Left lung (tissue), 10 donors: Measurements from ENCODE around the gene ARHGEF28. TPM values are rescaled to one million over a fixed set of nuclear protein-coding genes. Genes with fewer than 3 reads are reported as not detected.

Source experiments
- ATAC-seq: fragments of 200-7000 bp; cut with Tn5 transposase; one replicate; pipeline ENCODE4 v1.9.1; 2020; ENCODE audit warnings: moderate library complexity
- DNase-seq, 4 donors: peaks; one replicate each; pipeline ENCODE4 v3.0.0-alpha.2; 2013 to 2020
- H3K27ac ChIP-seq, 2 donors: fragments of 200-600 bp; sonication (generic) in 1 of 2; one replicate each; pipeline versions ENCODE4 v1.5.0 to v1.8.0; 2020 to 2021
- H3K27me3 ChIP-seq, 2 donors: fragments of 200-600 bp; sonication (generic) in 1 of 2; one replicate each; pipeline versions ENCODE4 v1.5.0 to v1.8.0; 2020 to 2021
- H3K36me3 ChIP-seq, 2 donors: fragments of 200-600 bp; sonication (generic) in 1 of 2; one replicate each; pipeline versions ENCODE4 v1.5.0 to v1.8.0; 2020 to 2021
- H3K4me1 ChIP-seq, 2 donors: fragments of 200-600 bp; one replicate each; pipeline ENCODE4 v1.8.0; 2021
- H3K4me3 ChIP-seq, 2 donors: fragments of 200-600 bp; sonication (generic) in 1 of 2; one replicate each; pipeline versions ENCODE4 v1.5.0 to v1.8.0; 2020 to 2021; ENCODE audit warnings: mild to moderate bottlenecking in 1 of 2
- H3K9me3 ChIP-seq, 2 donors: fragments of 200-600 bp; sonication (generic) in 1 of 2; one replicate each; pipeline versions ENCODE4 v1.5.0 to v1.8.0; 2020 to 2021
- CTCF ChIP-seq, 2 donors: fragments of 200-600 bp; sonication (generic) in 1 of 2; IDR thresholded peaks; one replicate each; pipeline versions ENCODE4 v1.5.0 to v1.8.0; 2021; ENCODE audit warnings: antibody characterized with exemption in 2 of 2
- intact Hi-C, 2 donors: fragments of 100-400 bp; cut with DNase I; formaldehyde crosslinking; loops; one replicate each; pipeline versions ENCODE4 v1.11.2 to v1.14.2; 2022
- polyA plus RNA-seq, 6 donors: library from polyadenylated mRNA; unstranded; fragments of 120-200 nt; gene quantifications; one replicate each; pipeline ENCODE4 v1.2.1, GENCODE V29; 2013; ENCODE audit not compliant: insufficient read length in 6 of 6
- total RNA-seq, 2 donors: library from RNA; stranded (reverse); fragmentation: NEBNext Ultra II Directional; extraction: Animal tissue kit (Norgen Biotek cat#: 25700); gene quantifications; one replicate each; pipeline ENCODE4 v1.2.1, GENCODE V29; 2021
- donor health status: DM: no; HTN: yes; CAD: no.
- donor health status: DM: no; HTN: no; CAD: no.

ARHGEF28 gene
- total and polyA plus RNA-seq, 8 donors: 8.4 to 16.4 (median 10.3) TPM

- Histone ChIP-seq H3K4me3 (no peak overlapping the region), H3K36me3 (no peaks in the 10 kb centered on the region), H3K4me1 (no peaks in the 10 kb centered on the region), H3K27me3 (no peaks in the 10 kb centered on the region), H3K9me3 (no peaks in the 10 kb centered on the region), H3K27ac (no peak overlapping the region)
- intact Hi-C loops: no loop called here
- ATAC-seq (no peak), DNase-seq (no peak)
- no peak for TF ChIP-seq CTCF (IDR thresholded peaks at IDR 0.05)
These were observed 297.0 kb downstream of the ARHGEF28 start for GRCh38 chr5:73922875-73923557.

DNA sequence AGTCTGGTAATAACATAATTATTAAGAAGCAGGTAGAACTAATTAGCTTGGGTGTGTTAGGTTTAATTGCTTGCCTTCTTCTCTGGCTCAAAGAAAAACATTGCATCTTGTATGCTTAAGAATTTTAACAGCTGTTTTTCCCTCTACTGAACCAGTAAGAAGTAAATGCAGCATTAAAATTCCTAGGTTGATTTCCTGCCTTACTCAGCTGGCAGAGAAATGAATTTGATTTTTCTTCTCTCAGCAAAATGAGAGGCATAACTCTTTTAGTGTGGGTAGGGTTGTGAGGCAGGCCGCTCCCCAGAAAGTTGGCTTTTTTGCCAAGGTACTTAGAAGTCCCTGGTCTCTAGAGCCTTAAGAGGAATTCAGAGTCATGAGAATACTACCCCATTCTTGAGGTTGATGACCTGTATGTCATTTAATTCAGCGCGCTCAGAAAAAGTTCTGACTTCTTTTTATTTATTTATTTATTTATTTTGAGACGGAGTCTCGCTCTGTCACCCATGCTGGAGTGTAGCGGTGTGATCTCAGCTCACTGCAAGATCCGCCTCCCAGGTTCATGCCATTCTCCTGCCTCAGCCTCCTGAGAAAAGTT lies 302.6 kb downstream of the ARHGEF28 start:
- ATAC-seq (no peak), DNase-seq (no peak)
- Histone ChIP-seq H3K4me1 (no peaks in the 10 kb centered on the region), H3K36me3 (no peaks in the 10 kb centered on the region), H3K27ac (no peak overlapping the region), H3K9me3 (no peaks in the 10 kb centered on the region), H3K27me3 (no peaks in the 10 kb centered on the region), H3K4me3 (no peak overlapping the region)
- intact Hi-C loops: no loop called here
- no peak for TF ChIP-seq CTCF (IDR thresholded peaks at IDR 0.05)

DNA sequence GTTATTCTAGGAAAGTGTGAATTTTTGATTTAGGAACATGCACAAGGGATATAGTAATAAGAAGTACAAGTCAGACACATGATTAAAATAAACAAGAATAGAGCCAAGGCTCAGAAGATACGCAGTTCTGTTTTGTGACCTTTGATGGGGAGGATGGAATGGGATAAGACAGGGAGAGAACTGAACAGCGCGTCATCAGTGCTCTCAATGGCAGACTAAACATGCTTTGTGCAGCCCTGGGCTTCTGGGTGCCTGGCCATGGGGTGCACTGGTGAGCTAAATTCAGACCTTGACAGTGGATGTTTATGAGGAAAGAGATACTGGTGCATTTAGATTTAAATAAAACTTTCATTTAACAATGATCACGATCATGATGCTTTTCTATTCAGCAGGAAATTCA lies 309.7 kb downstream of the ARHGEF28 start:
- Histone ChIP-seq H3K27ac (no peak overlapping the region), H3K4me1 (no peaks in the 10 kb centered on the region), H3K9me3 (no peaks in the 10 kb centered on the region), H3K4me3 (no peak overlapping the region), H3K27me3 (no peaks in the 10 kb centered on the region), H3K36me3 (no peaks in the 10 kb centered on the region)
- no peak for TF ChIP-seq CTCF (IDR thresholded peaks at IDR 0.05)
- ATAC-seq (no peak), DNase-seq (no peak)
- intact Hi-C loops: no loop called here

DNA sequence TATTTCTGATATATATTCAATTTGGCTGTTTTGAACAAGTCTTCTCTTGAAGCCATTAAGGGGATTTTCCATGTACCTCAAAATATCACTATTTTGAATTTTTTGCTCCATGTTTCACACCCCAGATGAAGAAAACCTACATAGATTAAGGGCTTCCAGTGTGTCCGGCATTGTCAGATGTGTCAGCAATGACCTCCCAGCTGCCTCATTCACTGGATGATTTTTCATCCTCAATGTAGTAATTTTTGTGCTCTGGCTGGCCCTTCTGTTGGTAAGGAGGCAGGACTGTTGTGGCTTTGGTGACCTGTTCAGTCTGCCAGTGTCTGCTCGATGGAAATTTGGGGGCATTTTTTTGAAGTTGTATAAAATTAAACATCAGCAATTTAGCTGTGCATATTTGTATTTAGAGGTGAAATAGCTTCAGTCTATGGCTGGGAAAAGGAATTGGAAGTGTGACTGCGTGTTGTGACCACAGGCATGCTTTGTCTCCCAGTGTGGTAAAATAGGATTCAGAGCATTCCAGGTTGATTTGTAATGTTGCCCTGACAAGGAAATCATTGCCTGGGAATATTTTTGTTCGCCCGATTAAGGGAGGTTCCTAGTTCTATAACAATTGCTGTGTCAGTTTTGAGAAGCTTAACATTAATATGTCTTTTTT lies 312.4 kb downstream of the ARHGEF28 start:
- Histone ChIP-seq H3K27me3 (no peaks in the 10 kb centered on the region), H3K27ac (no peak overlapping the region), H3K4me1 (no peaks in the 10 kb centered on the region), H3K4me3 (no peak overlapping the region), H3K9me3 (peaks cover 0 to 8% of the 10 kb centered on the region in 2 donors), H3K36me3 (no peaks in the 10 kb centered on the region)
- ATAC-seq (peak; percentile 52), DNase-seq (no peak)
- no peak for TF ChIP-seq CTCF (IDR thresholded peaks at IDR 0.05)
- intact Hi-C loops: no loop called here

GRCh38 chr5:73938938-73939320 lies 312.9 kb downstream of the ARHGEF28 start:
- H3K4me1 ChIP-seq: no peaks in the 10 kb centered on the region
- DNase-seq: no peak
- no peak for ATAC-seq
- TF ChIP-seq CTCF (IDR thresholded peaks at IDR 0.05): no peak
- H3K27ac ChIP-seq: no peak overlapping the region
- intact Hi-C loops: no loop called here
- no peaks in the 10 kb centered on the region for H3K36me3 ChIP-seq
- no peaks in the 10 kb centered on the region for H3K27me3 ChIP-seq
- no peak overlapping the region for H3K4me3 ChIP-seq
- peaks cover 0 to 9% of the 10 kb centered on the region in 2 donors for H3K9me3 ChIP-seq
